Measurements from ENCODE around the gene DIAPH3. TPM values are rescaled to one million over a fixed set of nuclear protein-coding genes. Genes with fewer than 3 reads are reported as not detected.

Gene DIAPH3
- total and polyA plus RNA-seq, 2 of the 8 experiments (the other 6 are each of a cell fraction or from before 2014, with no cell fraction given), result 8.0 to 30.8 TPM

DNA sequence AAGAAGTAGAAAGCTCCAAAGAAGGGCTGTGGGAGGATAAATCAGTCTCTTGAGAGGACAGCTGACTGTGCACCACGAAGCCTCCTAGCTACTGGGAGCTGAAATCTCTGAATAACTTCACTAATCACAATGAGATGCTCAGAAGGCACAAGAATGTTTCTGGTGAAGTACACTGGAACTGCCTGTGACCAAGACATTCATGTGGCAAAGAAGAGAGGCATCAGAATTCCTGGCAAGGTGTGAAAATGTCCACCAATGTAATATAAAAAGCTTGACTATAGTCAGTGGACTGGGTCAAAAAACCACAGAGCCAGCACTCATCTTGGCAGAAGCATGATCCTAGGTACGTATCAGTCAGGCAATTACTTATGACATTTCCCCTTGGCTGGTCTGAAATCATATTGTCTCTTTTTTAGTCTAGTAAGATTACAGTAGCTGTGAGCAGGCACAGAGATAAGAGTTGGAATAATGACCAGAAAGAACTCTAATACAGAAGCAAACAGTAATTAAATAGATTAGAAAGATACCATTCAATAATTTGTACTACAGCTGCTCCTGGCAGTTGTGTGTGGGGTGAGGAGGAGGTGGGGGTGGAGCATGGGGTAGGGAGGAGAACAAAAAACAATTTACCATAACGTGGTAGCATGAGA lies 434.7 kb downstream of the DIAPH3 start:
- POLR2A ChIA-PET (ENCODE audit: partially characterized antibody), result no interaction called here
- CTCF ChIA-PET (ENCODE audit: partially characterized antibody), result no interaction called here
- no peak overlapping the region for H2AFZ ChIP-seq (ENCODE audit: low read length)

More for the DNA sequence above, 434.7 kb downstream of the DIAPH3 start:
- no peak overlapping the region for H2BK120ac ChIP-seq (replicated peaks; ENCODE audit: low read depth, low read length)
- no peak overlapping the region for H3K14ac ChIP-seq (ENCODE audit: insufficient read length)
- H4K5ac ChIP-seq (ENCODE audit: insufficient read length, low read depth, low read length), result no peak overlapping the region
- H3K79me1 ChIP-seq (ENCODE audit: low read depth, low read length), result no peaks in the 10 kb centered on the region
- H2AK5ac ChIP-seq (ENCODE audit: low read depth, low read length), result no peak overlapping the region
- no peak for TF ChIP-seq CTBP2 (IDR thresholded peaks at IDR 0.05; ENCODE audit: borderline replicate concordance, insufficient read depth, insufficient read length, low read length)
- TF ChIP-seq CHD1 (IDR thresholded peaks at IDR 0.05; ENCODE audit: low read depth, low read length), result no peak
- TF ChIP-seq, protein P1, sequence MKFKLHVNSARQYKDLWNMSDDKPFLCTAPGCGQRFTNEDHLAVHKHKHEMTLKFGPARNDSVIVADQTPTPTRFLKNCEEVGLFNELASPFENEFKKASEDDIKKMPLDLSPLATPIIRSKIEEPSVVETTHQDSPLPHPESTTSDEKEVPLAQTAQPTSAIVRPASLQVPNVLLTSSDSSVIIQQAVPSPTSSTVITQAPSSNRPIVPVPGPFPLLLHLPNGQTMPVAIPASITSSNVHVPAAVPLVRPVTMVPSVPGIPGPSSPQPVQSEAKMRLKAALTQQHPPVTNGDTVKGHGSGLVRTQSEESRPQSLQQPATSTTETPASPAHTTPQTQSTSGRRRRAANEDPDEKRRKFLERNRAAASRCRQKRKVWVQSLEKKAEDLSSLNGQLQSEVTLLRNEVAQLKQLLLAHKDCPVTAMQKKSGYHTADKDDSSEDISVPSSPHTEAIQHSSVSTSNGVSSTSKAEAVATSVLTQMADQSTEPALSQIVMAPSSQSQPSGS (IDR thresholded peaks at IDR 0.05; ENCODE audit: low read length), result no peak
- H3K18ac ChIP-seq (ENCODE audit: extremely low read depth, low read length), result no peak overlapping the region
- H3K36me3 ChIP-seq (ENCODE audit: control insufficient read depth in 2 of 4, insufficient read depth in 4 of 4, low read length in 3 of 4), result no peaks in the 10 kb centered on the region
- H3K9me3 ChIP-seq (ENCODE audit: insufficient read depth in 2 of 2, low read depth in 1 of 2, low read length in 1 of 2), result no peaks in the 10 kb centered on the region
- H3K4ac ChIP-seq (replicated peaks; ENCODE audit: insufficient read length, low read depth, low read length), result no peak overlapping the region
- H2BK5ac ChIP-seq (ENCODE audit: low read depth, low read length), result no peak overlapping the region
- no peak overlapping the region for H2BK15ac ChIP-seq (ENCODE audit: low read length)
- H4K91ac ChIP-seq (replicated peaks; ENCODE audit: insufficient read length, low read length), result no peak overlapping the region
- H3K27ac ChIP-seq (ENCODE audit: low read depth, low read length), result no peak overlapping the region
- H3K23me2 ChIP-seq (ENCODE audit: low read depth, low read length), result no peaks in the 10 kb centered on the region
- no peak overlapping the region for H3K23ac ChIP-seq (ENCODE audit: insufficient read length)
- no peaks in the 10 kb centered on the region for H3K79me2 ChIP-seq (ENCODE audit: control insufficient read depth in 1 of 2, insufficient read depth in 2 of 2, low read length in 2 of 2)
- WGBS, 2 experiments (ENCODE audit: extremely low coverage in 1 of 2, insufficient coverage in 1 of 2, insufficient read length in 1 of 2, insufficient replicate concordance in 2 of 2, low coverage in 1 of 2, low lambda C conversion rate in 2 of 2, missing lambda C conversion rate in 1 of 2), result 82% methylated on average over 3 of the region's 3 CpGs; no CpG with 5 or more reads in 1 of the 2 experiments
- H2BK12ac ChIP-seq (ENCODE audit: low read depth, low read length), result no peak overlapping the region
- no peak overlapping the region for H2BK20ac ChIP-seq (ENCODE audit: low read length)
- FAIRE-seq, result no peak
- no peaks in the 10 kb centered on the region for H4K20me1 ChIP-seq (replicated peaks in 1 of 2; ENCODE audit: control insufficient read depth in 1 of 2, insufficient read depth in 2 of 2, low read length in 2 of 2)
- no peak overlapping the region for H3K4me3 ChIP-seq (ENCODE audit: extremely low read depth in 1 of 4, insufficient read depth in 2 of 4, low read depth in 3 of 4, low read length in 4 of 4)
- DNase-seq (ENCODE audit: low read depth in 1 of 2, low spot score in 2 of 2), result no peak
- no peak overlapping the region for H3K56ac ChIP-seq (replicated peaks; ENCODE audit: insufficient read length, low read depth, low read length)
- no peak overlapping the region for H3K9ac ChIP-seq (replicated peaks in 1 of 4; ENCODE audit: extremely low read depth in 1 of 4, low read depth in 3 of 4, low read length in 3 of 4)
- no peak overlapping the region for H4K8ac ChIP-seq (ENCODE audit: extremely low read depth, insufficient read depth, low read length)
- H3K27me3 ChIP-seq (replicated peaks in 1 of 4; ENCODE audit: control insufficient read depth in 3 of 4, extremely low read depth in 1 of 4, insufficient read depth in 3 of 4, low read length in 3 of 4), result no peaks in the 10 kb centered on the region
- H3K4me2 ChIP-seq (ENCODE audit: insufficient read depth in 1 of 2, low read depth in 2 of 2, low read length in 2 of 2), result no peak overlapping the region
- H3K4me1 ChIP-seq (replicated peaks in 1 of 4; ENCODE audit: control insufficient read depth in 3 of 4, insufficient read depth in 4 of 4, low read length in 3 of 4), result no peaks in the 10 kb centered on the region

Data from H1 (cell line).